ENCODE measurements around the gene PIKFYVE. TPM values are rescaled to one million over a fixed set of nuclear protein-coding genes. Genes with fewer than 3 reads are reported as not detected.
"Not testable (repeated sequence)": the region's sequence is repeated elsewhere in the genome, so short reads cannot be mapped to it uniquely, and the experiment has no call there.

Gene PIKFYVE
- 59.0 TPM for total RNA-seq

GRCh38 chr2:208265801-208266552, at the start of gene PIKFYVE:
TSS of gene PIKFYVE (plus strand) at chr2:208266255. CDS start at chr2:208271520, 5,265 bp downstream.
- DNase-seq (ENCODE audit: low spot score): peak; percentile 95
- peak; percentile 99 for ATAC-seq
- intact Hi-C loops (cut with DNase I): no loop called here

DNA sequence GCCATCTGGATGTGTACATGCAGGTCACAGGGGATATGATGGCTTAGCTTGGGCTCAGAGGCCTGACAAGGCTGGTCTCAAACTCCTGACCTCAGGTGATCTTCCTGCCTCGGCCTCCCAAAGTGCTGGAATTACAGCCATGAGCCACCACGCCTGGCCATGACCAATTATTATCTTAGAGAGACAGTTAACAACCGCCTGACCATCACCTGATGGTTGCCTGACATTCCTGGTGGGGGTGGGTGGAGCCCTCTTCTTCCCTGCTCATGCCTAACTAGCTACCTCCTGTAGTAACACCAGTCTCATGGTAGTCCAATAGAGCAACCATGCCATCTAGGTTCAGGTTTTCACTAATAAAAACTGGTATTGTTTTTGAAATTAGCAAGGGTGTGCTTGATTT, 44.2 kb upstream of the PIKFYVE start:
- ATAC-seq; intact Hi-C loops (cut with DNase I); DNase-seq (ENCODE audit: low spot score): not testable (repeated sequence)

- intact Hi-C loops (cut with DNase I): no loop called here
Measured at GRCh38 chr2:208222351-208222750, 43.7 kb upstream of the PIKFYVE start.

GRCh38 chr2:208224802-208225201, 41.3 kb upstream of the PIKFYVE start:
- ATAC-seq (no peak), DNase-seq (ENCODE audit: low spot score) (no peak)
- intact Hi-C loops (cut with DNase I): no loop called here

More at GRCh38 chr2:208222351-208222750, 43.7 kb upstream of the PIKFYVE start:
- no peak for ATAC-seq
- DNase-seq (ENCODE audit: low spot score): no peak

DNA sequence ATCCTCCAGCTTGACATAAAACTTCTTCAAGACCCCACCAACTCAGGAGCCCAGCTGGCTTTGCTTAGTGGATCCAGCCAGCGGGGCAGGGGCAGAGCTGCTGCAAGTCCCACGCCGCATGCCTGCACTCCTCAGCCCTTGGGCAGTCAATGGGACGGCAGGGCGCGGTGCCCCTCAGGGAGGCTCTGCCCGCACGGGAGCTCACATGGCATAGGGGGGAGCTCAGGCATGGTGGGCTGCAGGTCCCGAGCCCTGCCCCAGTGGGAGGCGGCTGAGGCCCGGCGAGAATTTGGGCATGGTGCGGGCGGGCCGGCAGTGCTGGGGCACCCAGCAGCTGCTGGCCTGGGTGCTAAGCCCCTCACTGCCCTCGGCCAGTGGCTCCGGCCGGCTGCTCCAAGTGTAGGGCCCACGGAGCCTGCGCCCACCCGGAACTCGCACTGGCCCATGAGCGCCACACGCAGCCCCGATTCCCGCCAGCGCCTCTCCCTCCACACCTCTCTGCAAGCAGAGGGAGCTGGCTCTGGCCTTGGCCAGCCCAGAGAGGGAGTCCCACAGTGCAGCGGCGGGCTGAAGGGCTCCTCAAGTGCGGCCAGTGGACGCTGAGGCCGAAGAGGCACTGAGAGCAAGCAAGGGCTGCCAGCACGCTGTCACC, 38.3 kb upstream of the PIKFYVE start:
- no peak for DNase-seq (ENCODE audit: low spot score)
- peak; percentile 13 for ATAC-seq
- intact Hi-C loops (cut with DNase I): no loop called here

DNA sequence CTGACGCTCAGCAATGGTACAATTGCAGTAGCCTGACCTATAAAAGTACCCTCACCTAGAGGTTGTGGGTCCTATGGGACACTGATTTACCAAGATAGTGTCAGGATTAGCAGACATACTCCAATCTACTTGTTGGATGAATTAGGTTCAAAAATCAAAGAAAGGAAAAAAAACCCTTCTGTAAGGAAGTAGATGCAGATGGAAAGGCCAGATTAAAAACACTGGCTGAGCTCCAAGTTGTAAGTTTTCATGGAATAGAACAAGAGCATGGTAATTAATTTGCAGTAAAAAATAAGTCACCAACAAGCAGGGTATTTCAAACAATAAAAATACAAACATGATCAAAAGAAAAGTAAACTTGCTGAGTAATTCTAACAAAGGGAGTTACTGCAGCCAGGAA, 37.6 kb upstream of the PIKFYVE start:
- ATAC-seq (no peak), DNase-seq (ENCODE audit: low spot score) (no peak)
- intact Hi-C loops (cut with DNase I): no loop called here

DNA sequence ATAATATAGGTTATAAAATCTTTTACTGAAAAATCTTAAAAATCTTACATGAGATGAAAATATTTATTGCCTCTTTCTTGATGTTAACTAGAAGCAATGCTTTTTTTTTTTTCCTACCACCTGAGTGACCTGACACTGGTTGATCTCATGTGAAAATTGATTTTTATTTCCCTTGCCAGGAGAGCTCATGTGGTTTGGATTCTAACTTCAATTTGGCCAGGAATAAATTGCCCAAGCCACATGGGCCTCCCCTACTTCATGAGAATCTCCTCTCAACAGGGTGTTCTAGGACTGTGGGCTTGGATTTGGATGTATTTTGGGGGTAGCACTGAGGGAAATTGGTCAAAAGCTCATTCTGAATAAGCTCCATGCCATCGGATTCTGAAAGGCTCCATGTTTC, 31.3 kb upstream of the PIKFYVE start:
- intact Hi-C loops (cut with DNase I): no loop called here
- DNase-seq (ENCODE audit: low spot score): no peak
- no peak for ATAC-seq

GRCh38 chr2:208235860-208236259, 30.2 kb upstream of the PIKFYVE start:
- DNase-seq (ENCODE audit: low spot score) (no peak), ATAC-seq (no peak)
- intact Hi-C loops (cut with DNase I): no loop called here

DNA sequence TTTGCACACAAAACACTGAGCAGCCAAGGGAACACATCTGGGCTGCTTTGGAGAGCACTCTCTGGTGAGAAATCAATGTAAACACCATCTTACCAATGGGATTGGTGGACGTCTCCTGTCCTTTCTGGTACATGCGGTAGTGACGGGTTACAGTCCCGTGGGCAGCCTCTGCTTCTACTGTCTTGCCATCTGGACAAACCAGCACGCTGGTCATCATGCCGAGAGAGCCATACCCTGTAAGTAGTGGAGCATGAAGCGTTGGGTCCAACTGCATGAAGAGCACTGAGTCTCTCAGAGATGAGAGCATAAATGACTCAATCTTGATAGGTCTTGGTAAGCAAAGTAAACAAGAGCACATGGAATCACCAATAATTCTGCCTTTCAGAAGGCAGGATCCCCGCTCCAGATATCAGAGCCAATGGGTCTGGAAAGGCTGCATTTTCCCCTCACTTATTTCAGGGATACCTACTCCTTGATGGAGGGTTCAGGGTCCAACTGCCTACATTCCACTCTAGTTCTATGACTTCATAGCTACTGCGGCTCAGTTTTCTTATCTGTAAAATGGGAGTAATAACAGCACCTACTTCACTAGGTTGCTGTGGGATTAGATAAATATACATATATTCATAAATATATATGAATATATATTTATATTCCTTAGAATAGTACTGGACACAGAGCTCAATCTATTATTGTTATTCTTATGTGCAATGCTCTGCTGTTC, 26.1 kb upstream of the PIKFYVE start:
- ATAC-seq: no peak
- intact Hi-C loops (cut with DNase I): no loop called here
- no peak for DNase-seq (ENCODE audit: low spot score)

GRCh38 chr2:208240619-208241209, 25.3 kb upstream of the PIKFYVE start:
- ATAC-seq (no peak), DNase-seq (ENCODE audit: low spot score) (no peak)
- intact Hi-C loops (cut with DNase I): no loop called here

- DNase-seq (ENCODE audit: low spot score) (no peak), ATAC-seq (no peak)
- intact Hi-C loops (cut with DNase I): no loop called here
Measured at GRCh38 chr2:208244422-208244821, 21.6 kb upstream of the PIKFYVE start.

- intact Hi-C loops (cut with DNase I): loop anchor here (5.0 kb wide), 1 partner anchor 1988 kb away; no protein-coding TSS in a partner anchor
- no peak for DNase-seq (ENCODE audit: low spot score)
- ATAC-seq: no peak
Measured at GRCh38 chr2:208245746-208246145, 20.3 kb upstream of the PIKFYVE start.

DNA sequence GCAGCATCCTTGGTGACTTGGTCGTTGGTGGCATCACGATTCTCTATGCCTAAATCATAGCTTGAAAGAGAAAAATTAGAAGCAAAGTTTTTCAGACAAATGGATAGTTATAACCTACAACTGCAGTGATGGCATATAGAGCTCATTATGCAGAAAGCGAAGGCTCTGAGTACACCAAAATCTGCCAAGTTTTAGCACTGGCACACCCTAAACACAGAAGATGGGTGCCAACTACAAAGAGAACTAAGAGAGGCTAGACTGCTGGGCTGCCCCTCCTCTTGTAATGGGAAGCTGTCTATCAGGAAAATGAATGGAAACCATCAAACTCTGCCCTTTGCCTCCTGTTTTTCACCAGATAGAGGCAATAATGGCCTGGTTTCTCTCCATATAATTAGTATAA, 17.5 kb upstream of the PIKFYVE start:
- ATAC-seq (no peak), DNase-seq (ENCODE audit: low spot score) (no peak)
- intact Hi-C loops (cut with DNase I): loop anchor here (5.0 kb wide), 1 partner anchor 1991 kb away; no protein-coding TSS in a partner anchor

- ATAC-seq (no peak), DNase-seq (ENCODE audit: low spot score) (no peak)
- intact Hi-C loops (cut with DNase I): loop anchor here (5.0 kb wide), 1 partner anchor 1992 kb away; no protein-coding TSS in a partner anchor
Measured at GRCh38 chr2:208249296-208249695, 16.8 kb upstream of the PIKFYVE start.

DNA sequence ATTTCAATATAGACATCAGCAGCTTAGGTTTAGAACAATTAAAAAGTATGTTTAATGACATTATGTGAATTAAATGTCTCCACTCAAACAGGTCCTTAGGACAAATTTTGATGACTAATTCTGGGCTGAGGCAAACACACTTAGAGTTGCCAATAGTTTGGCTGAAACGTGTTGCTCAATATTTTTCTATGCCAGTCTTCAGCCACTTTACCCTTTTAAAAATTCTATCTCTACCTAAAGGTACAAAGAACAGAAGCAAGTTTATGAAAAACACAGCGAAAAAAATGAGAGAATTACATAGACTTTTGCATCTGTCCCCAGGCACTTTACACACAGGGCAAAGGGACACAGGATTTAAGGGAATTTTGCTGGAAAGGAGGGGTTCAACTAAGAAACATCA, 15.7 kb upstream of the PIKFYVE start:
- ATAC-seq (no peak), DNase-seq (ENCODE audit: low spot score) (no peak)
- intact Hi-C loops (cut with DNase I): no loop called here

DNA sequence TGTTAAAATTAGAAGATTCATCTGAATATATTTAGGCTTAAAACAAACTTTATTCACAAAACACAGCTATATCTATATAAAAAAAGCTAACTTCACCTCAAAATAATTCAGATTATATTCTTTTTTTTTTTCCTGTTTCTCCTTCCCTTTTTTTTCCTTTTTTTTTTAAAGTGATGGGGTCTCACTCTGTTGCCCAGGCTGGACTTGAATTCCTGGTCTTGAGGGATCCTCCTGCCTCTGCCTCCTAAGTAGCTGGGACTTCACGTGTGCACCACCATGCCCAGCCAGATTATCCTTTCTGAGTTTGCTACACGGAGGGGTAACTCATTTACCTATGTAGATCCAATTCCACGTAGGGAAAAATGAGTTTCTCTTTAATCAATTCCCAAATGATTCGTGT, 15.0 kb upstream of the PIKFYVE start:
- intact Hi-C loops (cut with DNase I): no loop called here
- ATAC-seq: no peak
- DNase-seq (ENCODE audit: low spot score): no peak

DNA sequence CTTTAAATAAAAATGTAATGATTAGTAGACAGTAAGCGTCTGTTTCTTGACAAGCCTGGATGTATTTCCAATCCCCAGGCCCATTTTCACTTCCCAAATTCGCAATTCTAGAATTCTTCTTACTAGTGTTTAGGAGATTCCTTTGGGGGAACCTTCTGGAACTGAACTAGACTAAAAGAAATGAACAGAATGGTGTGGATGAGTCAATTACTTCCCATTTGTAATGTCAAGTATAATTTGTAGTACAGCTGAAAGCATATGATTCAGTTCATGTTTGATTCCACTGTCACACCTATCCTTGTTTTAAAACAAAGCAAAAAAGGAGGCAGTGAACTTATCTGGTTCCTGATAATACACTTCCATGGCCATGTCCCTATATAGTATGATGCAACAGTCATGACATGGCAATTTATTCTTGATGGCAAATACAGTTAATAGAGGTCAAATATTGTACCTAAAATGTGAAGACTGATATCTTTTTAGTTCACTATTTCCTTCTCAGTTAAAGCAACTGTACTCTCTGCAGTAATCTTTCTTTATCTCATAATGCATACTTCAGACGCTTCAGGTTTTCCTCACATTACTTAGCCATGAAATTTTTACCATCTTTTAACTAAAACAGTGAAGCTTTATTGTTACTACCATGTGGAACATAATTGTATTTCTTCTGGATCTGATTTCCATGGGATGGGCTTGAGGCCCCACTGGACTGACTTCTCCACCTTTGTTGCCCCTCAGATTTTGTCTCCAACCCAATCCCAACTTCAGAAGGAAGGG, 13.2 kb upstream of the PIKFYVE start:
- intact Hi-C loops (cut with DNase I): no loop called here
- DNase-seq (ENCODE audit: low spot score) (no peak), ATAC-seq (no peak)

DNA sequence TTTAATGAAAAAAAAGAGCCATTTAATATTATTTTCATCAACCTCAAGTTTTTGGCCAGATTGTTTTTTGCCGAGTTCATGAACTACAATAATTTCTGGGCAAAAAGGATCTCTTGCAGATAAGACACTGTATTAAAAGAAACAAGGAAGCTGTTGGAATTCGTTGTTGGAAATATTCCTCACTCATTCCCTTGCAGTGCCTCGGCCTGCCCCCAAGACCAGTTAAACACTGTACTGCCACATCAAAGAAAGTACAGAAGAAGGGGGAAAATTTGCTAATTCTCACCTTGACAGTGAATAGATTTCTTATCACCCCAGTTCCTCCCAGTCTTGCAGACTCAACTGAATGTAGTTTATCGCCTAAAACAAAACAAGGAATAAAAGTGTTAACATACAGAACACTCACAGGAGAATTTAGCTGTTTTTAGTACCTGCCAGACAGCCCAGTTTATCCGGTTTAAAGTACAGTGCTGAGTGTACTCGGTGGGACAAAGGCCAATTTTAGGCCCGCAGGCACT, 12.4 kb upstream of the PIKFYVE start:
- DNase-seq (ENCODE audit: low spot score): no peak
- intact Hi-C loops (cut with DNase I): no loop called here
- ATAC-seq: no peak
